ENCODE results near the gene C16orf86.

GRCh38 chr16:67662653-67663010 is 4.0 kb upstream of the C16orf86 start:
- no peak for TF ChIP-seq CTCF (IDR thresholded peaks at IDR 0.05)
- TF ChIP-seq POLR2A (IDR thresholded peaks at IDR 0.05), result no peak

Measured in adrenal gland (tissue), 5 donors.